Measurements from ENCODE around the gene H3-3A. TPM values are rescaled to one million over a fixed set of nuclear protein-coding genes. Genes with fewer than 3 reads are reported as not detected.

H3-3A gene
- total RNA-seq, 1 experiment from 2014 or later = 894 TPM

GRCh38 chr1:226112626-226113025 lies 50.1 kb downstream of the H3-3A start:
- H3K27ac Mint-ChIP-seq = no peak overlapping the region
- TF ChIP-seq ZNF138 (CRISPR knock-in tag; conservative IDR thresholded peaks at IDR 0.05) (no peak), NR2C2 (CRISPR knock-in tag; IDR thresholded peaks at IDR 0.05) (no peak), AFF4 (CRISPR knock-in tag; IDR thresholded peaks at IDR 0.05; ENCODE audit: borderline replicate concordance) (no peak), MXD4 (CRISPR knock-in tag; IDR thresholded peaks at IDR 0.05; ENCODE audit: borderline replicate concordance) (no peak), ZNF219 (CRISPR knock-in tag; IDR thresholded peaks at IDR 0.05; ENCODE audit: borderline replicate concordance) (no peak), ZNF317 (CRISPR knock-in tag; IDR thresholded peaks at IDR 0.05; ENCODE audit: borderline replicate concordance, low read depth) (no peak)
- CTCF ChIA-PET = interaction anchor here (1.7 to 5.7 kb wide), 5 partner anchors 8 to 50 kb away, joined by 6 to 65 read pairs (median 38); partner anchors contain the start of gene H3-3A

GRCh38 chr1:226116673-226117072 lies 54.2 kb downstream of the H3-3A start:
- ATAC-seq (no peak), DNase-seq (ENCODE audit: low spot score) (no peak)
- Mint-ChIP-seq H3K27ac (no peak overlapping the region; the same call in 1 of the 2 replicates), H3K4me1 (peaks cover 34% of the 10 kb centered on the region), H3K4me3 (no peak overlapping the region), H3K9me3 (no peaks in the 10 kb centered on the region), H3K27me3 (ENCODE audit: low read depth) (peaks cover 30% of the 10 kb centered on the region), H3K36me3 (peaks cover 3% of the 10 kb centered on the region)
- TF ChIP-seq CBFB (CRISPR knock-in tag; IDR thresholded peaks at IDR 0.05; ENCODE audit: low read depth) (no peak), FOXJ3 (CRISPR knock-in tag; IDR thresholded peaks at IDR 0.05; ENCODE audit: borderline replicate concordance) (no peak), ZMAT4 (CRISPR knock-in tag; IDR thresholded peaks at IDR 0.05) (no peak), IRF2 (CRISPR knock-in tag; IDR thresholded peaks at IDR 0.05; ENCODE audit: borderline replicate concordance, low read depth) (no peak), SP1 (CRISPR knock-in tag; conservative IDR thresholded peaks at IDR 0.05) (no peak), ZNF512 (CRISPR knock-in tag; IDR thresholded peaks at IDR 0.05; ENCODE audit: borderline replicate concordance) (no peak), E2F5 (CRISPR knock-in tag; IDR thresholded peaks at IDR 0.05) (no peak), FOXK1 (CRISPR knock-in tag; IDR thresholded peaks at IDR 0.05) (no peak), NR2C2 (CRISPR knock-in tag; IDR thresholded peaks at IDR 0.05) (no peak), ATF1 (CRISPR knock-in tag; IDR thresholded peaks at IDR 0.05) (no peak), ELF4 (CRISPR knock-in tag; IDR thresholded peaks at IDR 0.05; ENCODE audit: low read depth) (no peak), ZSCAN18 (CRISPR knock-in tag; IDR thresholded peaks at IDR 0.05) (no peak), GTF2I (CRISPR knock-in tag; conservative IDR thresholded peaks at IDR 0.05) (no peak), ZNF317 (CRISPR knock-in tag; IDR thresholded peaks at IDR 0.05; ENCODE audit: borderline replicate concordance, low read depth) (no peak), CREM (CRISPR knock-in tag; IDR thresholded peaks at IDR 0.05) (no peak), NFYB (CRISPR knock-in tag; conservative IDR thresholded peaks at IDR 0.05; ENCODE audit: low read depth) (no peak), ZNF263 (CRISPR knock-in tag; IDR thresholded peaks at IDR 0.05; ENCODE audit: low read depth) (no peak)
- ChIA-PET CTCF (interaction anchor here (5.8 kb wide), 1 partner anchor 51 kb away, joined by 49 read pairs; no protein-coding TSS in a partner anchor), POLR2A (no interaction called here)

More at GRCh38 chr1:226112626-226113025, 50.1 kb downstream of the H3-3A start:
- DNase-seq (ENCODE audit: low spot score) (no peak), ATAC-seq (no peak)
- POLR2A ChIA-PET = interaction anchor here (1.1 to 1.6 kb wide), 3 partner anchors 38 to 292 kb away, joined by 3 to 5 read pairs (median 4); no protein-coding TSS in a partner anchor
- no peak overlapping the region; the same call in 1 of the 2 replicates for H3K4me3 Mint-ChIP-seq
- peaks cover 20% of the 10 kb centered on the region for H3K27me3 Mint-ChIP-seq (ENCODE audit: low read depth)
- peaks cover 3% of the 10 kb centered on the region for H3K36me3 Mint-ChIP-seq
- H3K9me3 Mint-ChIP-seq = no peaks in the 10 kb centered on the region
- H3K4me1 Mint-ChIP-seq = peaks cover 38% of the 10 kb centered on the region

Data from WTC11 (cell line).